ENCODE results near the gene PLA2G4A.
"Not testable (repeated sequence)": the region's sequence is repeated elsewhere in the genome, so short reads cannot be mapped to it uniquely, and the experiment has no call there.

Gene PLA2G4A

DNA sequence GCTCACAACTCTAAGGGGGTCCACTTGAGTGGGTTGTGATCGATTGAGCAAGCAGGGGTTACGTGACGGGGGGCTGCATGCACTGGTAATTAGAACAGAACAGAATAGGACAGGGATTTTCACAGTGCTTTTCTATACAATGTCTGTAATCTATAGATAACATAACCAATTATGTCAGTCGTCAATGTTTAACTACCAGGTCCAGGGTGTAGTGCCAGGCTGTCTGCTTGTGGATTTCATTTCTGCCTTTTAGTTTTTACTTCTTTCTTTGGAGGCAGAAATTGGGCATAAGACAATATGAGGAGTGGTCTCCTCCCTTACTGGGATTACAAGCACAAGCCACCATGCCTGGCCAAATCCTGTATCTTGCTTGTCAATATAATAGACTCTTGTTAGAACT, 94.1 kb downstream of the PLA2G4A start:
- not testable (repeated sequence) for DNase-seq

DNA sequence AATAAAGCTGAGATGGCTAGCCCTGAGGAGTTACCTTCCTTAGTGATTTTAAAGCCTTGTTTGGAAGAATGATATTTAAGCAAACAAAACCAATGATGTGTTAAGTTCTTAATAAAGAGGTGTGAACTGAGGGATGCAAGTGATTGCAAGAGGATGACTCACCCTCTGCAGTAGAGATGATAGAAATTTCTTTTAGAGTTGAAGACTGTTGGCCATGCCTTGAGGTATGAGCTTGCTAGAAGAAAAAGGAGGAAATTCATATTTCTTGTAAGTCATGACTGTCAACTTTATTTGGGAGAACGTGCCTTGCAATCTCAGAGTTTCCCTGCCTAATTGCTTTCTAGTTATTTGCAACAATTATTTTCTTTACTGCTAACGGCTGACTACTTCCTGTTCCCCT, 94.7 kb downstream of the PLA2G4A start:
- DNase-seq, result no peak

DNA sequence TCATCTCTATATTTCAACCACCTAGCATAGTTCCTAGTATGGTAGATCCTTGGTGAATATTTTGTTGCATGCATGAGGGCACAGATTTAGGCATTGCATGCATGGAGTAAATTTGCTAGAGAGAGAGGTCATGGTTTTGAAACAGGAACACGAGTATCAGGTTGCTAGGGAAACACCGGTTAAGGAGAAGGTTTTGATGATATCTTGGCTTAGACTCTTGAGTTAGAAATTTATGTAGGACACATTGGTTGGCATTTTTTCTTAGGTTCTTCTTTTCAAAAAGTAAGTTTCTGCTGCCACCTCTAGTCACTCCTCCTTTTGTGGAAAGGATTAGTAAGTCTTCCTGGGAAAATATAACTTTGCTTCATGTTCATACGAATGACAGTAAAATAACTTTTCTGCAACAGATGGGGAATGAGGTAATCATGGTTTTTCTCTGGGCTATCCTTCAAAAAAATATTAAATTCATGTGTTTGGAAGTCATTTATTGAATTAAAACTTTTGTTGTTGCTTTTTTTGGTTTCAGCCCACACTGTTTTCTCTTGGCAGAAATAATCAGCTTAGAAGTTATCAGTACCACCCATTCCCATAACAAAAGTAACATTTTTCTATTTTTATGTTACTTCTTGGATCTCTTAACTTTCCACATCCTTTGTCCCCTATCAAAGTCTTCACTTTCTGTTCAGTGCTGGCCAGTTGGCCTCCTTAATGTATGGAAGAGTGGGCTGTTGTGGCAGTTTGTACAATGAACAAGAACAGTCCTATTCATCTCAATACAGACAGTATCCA, 97.3 kb downstream of the PLA2G4A start:
- DNase-seq, result no peak

DNA sequence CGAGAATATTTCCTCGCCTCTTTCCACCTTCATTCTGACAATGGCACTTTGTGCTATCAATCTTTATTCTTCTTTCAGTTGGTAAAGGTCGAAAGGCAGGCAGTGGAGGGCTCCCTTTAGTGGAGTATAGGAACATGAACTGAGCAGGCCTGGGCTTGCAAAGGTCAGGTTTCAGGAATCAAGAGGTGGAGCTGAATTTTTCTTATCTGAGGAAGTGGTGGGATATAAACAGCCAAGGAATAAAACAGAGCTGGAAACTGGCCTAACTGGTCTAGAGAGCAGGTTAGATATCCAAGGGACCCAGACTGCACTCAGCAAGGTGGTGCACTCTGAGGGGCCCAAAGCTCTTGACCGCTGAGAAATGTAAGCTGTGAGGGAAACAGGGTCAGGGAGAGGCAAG, 99.1 kb downstream of the PLA2G4A start:
- DNase-seq, result no peak

DNA sequence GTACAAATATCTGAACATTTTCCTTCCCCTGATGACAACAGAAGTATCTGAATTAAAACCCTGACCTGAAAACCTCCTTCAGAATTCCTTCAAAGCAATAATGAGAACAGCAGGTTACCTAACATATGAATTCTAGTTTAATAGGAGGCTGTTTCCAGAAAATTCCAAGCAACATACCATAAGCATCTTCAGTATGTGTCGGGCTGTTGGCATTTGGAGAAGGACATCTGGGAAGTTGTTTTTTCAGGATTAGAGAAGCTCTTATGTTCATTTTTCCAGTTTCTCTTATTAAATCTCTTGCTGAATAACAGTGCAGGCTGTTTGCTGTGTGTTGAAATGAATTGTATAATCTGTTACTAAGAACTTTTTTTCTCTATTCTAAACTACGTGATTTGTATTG, 101.5 kb downstream of the PLA2G4A start:
- no peak for DNase-seq

DNA sequence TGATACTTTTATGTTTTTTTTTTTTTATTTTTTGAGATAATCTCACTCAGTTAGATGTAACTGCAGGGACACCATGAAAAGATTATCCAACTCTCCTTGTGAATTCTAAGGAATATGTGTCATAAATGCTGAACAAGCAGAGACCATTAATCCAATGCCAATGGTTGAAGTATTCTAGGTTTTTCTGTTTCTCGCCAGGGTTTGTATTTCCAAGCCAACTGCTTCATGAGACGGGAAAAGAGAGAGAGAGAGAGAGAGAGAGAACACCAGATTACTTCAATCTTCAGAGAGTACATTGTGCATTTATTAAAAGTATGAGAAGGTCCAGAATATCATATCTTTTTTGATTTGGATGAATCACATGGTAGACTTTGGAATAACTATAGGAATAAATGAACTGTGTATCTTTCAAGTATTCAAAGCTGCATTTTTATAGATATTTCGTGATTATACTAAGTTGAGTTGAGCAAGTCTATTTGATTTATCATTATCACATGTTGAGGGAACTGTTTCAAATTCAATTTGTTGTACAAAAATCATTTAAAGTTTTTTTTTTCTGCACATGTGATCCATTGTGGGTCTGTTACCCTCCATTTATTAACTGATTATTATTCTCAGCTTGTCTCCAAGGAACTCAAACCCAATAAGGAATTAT, 108.4 kb downstream of the PLA2G4A start:
- DNase-seq, result no peak

DNA sequence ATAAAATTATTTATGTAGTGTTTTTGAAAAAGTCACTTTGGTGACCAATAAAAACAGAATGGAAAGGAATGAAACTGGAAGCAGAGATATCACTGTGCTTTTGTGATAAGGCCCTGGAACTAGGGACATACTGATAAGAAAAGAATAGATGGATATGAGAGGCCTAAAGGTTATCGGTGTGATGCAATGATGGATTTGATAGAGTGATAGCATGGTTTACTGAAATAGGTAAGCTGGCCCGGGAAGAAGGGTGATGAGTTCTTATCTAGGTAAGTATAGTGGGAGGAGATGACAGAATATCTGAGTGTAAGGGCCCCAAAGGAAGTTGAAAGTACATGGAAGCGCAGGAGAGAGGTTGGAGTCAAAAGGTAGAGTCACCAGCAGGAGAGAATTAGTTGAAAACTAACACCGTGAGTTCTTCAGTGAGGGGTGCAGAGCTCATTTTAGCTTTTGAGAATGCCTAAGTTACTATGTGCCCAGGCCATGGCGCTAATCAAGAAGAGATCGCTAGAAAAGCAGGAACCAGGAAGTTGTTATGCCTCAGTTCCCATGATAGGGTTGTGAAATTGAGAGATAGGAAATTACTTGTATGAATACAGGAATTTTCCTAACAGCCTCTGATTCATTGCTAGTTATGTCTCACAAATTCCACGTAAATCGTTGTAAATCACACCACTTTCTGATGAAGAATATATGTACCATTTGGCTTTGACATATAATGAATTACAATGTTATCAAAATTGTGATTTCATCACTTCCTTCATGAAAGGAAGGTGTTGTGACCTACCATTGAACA, 115.3 kb downstream of the PLA2G4A start:
- no peak for DNase-seq

DNA sequence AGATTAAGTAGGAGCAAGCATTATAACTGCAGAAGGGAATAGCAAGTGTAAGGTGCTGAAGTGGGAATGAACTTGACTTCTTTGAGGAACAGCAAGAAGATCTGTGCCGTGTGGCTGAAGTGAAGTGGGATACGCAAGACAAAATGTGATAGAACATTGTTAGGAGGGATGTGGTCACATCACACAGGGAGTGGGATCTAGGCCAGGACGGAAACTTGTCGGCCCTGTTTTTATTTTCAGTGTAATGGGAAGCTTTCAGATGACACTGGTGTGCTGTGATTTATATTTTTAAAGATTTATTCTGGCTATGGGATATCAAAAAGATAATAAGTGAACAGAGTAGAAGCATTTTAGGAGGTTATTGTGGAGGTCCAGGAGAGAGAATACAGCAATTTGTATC, 116.4 kb downstream of the PLA2G4A start:
- no peak for DNase-seq

DNA sequence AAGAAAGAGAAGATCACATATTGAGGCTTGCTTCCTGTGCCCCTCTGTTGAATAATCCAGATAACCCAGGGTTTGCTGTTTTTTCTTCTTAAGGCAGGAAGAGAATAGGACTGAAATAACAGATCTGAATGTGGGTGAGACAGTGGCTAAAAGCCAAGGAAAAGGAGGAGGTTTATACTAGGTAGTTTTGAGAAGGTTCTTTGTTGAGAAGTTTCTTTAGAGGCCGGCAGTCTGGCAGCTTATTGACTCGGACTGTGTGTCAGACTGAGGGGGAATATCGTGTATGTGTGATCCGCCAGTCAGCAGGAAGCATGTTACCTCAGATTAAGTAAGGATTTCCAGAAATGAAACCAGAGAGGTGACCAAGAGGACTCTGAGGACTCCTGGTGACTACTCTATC, 119.8 kb downstream of the PLA2G4A start:
- DNase-seq, result no peak

DNA sequence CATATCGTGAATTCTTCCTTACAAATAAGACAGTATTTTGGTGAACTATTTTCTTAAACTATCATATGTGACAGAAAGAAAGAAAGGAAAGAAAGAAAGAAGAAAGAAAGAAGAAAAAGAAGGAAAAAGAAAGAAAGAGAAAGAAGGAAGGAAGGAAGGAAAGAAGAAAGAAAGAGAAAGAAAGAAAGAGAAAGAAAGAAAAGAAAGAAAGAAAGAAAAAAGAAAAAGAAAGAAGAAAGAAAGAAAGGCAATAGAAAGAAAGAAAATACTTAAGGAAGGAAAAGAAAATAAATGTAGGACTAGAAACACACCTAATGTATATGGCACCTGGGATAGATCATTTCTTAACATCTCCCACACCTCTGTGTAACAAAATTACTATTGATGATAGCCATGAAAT, 120.4 kb downstream of the PLA2G4A start:
- no peak for DNase-seq

DNA sequence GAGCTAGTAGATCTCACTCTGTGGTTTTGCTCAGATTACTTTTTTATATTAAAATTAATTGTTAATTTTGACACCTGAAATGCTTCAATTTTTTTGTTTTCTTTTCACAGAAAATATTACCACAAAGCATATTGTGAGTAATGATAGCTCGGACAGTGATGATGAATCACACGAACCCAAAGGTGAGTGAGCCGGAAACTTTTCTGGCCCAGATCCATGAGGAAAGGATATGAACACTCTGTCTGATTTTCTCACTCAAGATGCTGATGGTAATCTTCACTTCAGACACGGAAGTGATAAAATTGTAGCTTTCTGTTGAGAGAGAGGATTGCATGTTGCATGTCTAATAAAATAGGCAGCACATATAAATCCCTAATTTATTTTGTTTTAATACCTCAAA, 121.8 kb downstream of the PLA2G4A start:
- no peak for DNase-seq

DNA sequence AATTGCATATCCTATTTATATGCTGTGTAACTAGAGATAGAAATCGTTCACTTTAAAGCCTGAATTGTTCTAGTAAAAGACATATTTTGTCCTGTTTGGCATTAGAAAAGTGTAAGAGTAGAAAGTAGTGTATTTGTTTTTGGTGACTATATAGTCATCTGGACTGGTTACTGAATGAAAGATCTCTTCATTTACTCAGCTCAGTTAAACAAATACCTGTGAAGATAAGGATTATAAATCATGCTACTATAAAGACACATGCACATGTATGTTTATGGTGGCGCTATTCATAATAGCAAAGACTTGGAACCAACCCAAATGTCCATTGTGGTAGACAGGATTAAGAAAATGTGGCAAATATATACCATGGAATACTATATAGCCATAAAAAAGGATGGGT, 125.1 kb downstream of the PLA2G4A start:
- DNase-seq, result no peak

DNA sequence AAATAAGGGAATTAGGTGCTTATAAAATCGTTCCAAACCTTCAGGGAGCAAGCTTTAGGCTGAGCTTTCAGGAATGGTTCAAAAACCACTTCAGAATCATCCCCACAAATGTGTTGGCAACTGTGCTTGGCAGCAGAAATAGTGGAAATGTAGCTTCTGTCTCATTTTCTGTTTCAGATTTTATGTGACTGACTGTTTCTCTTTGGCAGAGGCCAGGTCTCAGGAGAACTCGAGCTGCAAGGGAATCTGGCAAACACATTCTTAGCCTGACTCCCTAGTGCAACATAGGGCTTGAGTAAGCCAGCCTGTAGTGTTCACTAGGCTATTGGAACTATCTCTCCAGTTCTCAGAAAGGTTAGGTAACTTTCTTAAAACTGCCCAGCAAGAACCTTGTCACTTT, 128.6 kb downstream of the PLA2G4A start:
- DNase-seq, result no peak

DNA sequence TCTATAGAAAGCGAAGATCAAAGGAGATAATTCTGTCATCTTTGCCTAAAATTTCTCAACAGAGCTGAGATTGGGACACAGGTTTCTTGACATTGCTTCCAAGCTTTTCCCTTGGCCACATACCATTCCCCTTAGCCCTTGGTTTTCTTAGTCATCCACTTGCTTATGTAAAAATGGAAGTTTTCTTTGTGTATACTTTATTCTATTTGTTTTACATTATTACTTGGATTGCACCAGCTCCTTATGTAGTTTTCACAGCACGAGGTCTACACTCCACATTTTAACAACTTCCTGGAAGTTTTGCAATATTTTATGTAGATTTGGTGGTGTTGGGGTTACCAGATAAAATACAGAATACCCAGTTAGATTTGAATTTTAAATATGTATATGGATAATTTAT, 129.8 kb downstream of the PLA2G4A start:
- no peak for DNase-seq

DNA sequence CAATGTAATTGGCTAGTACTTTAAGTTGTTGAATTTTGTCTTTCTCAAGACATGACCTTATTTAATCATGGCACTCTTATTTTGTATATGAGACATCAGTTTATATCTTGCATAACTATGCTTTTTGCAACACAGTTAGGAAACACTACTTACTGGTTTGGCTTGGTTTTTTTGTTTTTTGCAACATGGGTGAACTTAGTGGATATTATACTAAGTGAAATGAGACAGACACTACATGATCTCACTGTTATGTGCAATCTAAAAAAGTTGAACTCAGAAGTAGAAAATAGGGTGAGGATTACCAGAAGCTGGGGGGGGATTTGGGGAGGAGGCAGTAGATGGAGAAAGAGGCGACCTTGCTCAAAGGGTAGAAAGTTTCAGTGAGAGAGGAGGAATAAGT, 132.1 kb downstream of the PLA2G4A start:
- DNase-seq, result no peak

DNA sequence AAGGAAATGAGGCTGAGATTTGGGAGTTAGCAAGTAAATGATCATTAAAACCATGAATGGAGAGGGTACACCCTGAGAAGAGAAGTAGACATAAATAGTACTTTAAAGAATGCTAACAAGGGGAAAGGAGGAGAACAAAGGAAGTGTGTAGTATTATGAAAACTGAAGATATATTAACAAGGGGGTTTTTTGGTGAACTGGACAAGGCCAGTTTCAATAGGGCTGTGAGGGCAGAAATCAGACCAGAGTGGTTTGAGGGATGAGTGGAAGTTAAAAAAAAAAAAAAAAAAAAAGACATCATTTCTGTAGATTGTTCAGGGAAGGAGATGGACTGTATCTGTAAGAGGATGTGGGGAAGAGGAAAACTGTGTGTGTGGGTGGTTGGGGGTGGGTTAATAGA, 137.1 kb downstream of the PLA2G4A start:
- DNase-seq, result no peak

DNA sequence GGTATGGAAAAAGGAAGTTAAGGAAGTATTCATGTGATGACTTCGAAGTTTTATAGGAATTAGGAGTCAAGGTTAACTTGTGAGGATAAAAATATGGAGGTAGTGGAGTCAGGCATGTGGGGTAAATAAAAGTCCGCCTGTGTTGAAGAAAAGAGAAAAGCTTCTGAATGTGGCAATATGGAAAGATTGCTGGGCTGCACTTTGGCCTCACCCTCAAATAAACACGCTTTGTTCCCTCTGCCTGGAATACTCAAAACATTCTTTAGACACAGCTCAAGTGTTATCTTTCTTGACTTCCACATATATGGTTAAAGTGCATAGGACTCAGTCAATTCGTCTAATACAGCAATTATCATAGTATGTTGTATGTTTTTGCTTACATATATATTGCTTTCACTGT, 137.7 kb downstream of the PLA2G4A start:
- DNase-seq, result no peak

DNA sequence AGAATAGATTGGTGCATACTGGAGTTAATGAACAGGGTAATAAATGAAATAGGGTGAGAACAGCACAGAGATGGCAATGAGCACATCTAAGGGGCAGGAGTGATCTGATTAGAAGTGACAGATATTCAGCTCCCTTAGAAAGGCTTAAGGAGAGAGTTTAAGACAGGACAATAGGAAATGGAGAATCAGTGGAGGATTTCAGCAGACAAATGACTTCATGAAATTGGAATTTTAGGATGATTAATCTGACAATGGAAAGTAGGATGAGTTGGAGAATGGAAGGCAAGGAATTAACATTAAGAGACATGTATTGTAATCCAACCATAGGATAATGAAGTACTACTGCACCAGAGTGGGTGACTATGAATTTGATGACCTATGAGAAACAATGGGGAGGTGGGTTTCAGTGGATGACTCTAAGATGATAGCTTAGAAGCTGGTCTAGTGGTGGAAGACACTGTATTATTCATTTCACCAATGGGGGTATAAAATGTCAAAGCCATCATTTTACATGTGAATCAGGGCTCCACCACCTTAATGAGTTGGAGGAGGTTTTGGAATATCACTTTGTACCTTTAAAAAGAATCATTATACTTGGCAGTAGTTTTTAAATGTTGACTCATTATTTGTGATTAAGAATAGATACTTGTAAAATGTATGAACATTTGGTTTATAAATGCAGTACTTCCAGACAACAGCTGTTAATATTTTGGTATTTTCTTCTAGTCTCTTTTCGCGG, 139.1 kb downstream of the PLA2G4A start:
- DNase-seq, result no peak

DNA sequence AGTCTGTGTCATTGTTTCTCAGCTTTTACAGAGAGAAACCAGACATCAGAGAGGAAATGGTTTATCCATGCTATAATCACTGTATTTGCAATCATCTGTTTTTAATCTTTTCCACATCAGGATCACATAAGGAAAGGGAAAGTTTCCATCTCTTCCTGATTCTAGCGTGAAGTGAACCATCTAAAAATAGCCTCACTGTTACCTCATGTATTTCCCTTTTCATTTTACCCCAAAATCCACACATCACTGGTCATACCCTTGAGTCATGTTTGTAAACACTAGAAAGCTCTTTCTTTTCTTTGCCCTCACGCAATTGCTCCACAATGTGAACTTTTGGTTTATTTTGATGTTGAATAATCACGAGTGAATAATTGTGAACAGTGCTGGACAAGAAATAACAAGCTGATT, 146.0 kb downstream of the PLA2G4A start:
- DNase-seq, result no peak

DNA sequence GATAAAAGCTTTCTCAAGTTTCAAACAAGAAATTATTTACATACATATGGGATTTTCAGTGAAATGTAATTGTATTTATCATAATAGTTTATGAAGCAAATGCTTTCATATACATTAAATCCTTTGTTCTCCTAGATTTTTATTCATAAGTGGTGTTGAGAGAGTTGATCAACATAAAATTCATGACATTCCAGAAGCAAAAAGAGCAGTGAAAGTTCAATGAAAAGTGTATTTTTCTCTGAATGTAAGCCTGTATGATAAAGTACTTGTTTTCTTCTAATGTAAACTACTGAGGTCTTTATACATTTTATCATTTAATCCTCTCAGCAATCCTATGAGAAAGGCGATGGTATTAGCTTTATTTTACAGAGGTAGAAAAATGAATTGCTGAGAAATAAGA, 146.5 kb downstream of the PLA2G4A start:
- no peak for DNase-seq

DNA sequence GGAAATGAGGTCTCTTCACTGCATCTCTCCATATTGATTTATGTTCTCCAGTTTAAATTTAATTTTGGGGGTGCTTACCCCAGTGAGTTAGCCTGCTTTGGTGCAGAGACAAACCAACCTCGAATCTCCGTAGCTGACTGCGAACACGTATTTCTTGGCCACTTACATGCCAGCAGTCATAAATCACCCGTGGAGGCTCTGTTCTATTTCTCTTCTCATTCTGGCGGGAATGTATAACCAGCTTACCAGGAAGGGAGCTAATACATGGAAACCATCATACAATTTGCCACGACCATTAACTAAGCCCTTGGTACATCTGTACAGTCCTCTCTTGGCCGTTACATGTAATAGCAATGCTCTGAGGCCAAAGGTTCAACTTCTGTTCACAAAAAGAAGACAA, 148.0 kb downstream of the PLA2G4A start:
- DNase-seq, result no peak

DNA sequence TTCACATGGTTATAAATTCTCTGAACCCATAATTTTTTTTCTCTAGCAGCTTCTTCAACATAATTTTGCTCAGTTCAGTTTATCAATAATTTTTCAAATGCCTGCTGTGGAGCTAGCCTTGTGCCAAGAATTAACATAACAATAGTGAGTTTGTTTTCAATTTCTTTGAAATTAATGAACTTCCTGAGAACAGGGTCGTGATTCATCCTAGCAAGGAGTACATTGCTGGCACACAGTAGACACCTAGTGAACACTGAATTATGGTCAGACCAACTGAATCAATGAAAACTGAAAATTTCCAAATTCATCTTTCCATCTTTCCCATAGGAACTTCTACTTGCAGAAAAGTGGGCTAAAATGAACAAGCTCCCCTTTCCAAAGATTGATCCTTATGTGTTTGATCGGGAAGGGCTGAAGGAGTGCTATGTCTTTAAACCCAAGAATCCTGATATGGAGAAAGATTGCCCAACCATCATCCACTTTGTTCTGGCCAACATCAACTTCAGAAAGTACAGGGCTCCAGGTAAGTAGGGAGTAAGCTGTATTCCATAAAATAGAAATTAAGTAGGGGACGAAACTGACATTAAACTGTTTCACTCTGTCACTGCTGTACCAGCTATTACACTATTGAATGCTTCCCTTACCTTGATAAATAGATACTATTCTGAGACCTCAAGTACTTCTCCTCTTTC, 148.7 kb downstream of the PLA2G4A start:
- no peak for DNase-seq
